Measurements from ENCODE around the gene OR2V2.
"Not testable (repeated sequence)": the region's sequence is repeated elsewhere in the genome, so short reads cannot be mapped to it uniquely, and the experiment has no call there.

OR2V2 gene, protein sequence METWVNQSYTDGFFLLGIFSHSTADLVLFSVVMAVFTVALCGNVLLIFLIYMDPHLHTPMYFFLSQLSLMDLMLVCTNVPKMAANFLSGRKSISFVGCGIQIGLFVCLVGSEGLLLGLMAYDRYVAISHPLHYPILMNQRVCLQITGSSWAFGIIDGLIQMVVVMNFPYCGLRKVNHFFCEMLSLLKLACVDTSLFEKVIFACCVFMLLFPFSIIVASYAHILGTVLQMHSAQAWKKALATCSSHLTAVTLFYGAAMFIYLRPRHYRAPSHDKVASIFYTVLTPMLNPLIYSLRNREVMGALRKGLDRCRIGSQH

GRCh38 chr5:181146927-181147636 is at the start of gene OR2V2:
TSS of gene OR2V2 (plus strand) at chr5:181147586. CDS start at chr5:181154943, 7,357 bp downstream.
- not testable (repeated sequence) for H3K4me3 ChIP-seq (replicated peaks in 1 of 2; ENCODE audit: low read depth in 2 of 2, low read length in 2 of 2); DNase-seq (ENCODE audit: low read depth in 2 of 2)

GRCh38 chr5:181097759-181098491 is 49.5 kb upstream of the OR2V2 start:
- DNase-seq (ENCODE audit: low read depth in 2 of 2); H3K4me3 ChIP-seq (replicated peaks in 1 of 2; ENCODE audit: low read depth in 2 of 2, low read length in 2 of 2): not testable (repeated sequence)

- TF ChIP-seq CTCF (IDR thresholded peaks at IDR 0.05; ENCODE audit: low read depth, low read length), result no peak
- no peak overlapping the region for H3K4me3 ChIP-seq (replicated peaks in 1 of 2; ENCODE audit: low read depth in 2 of 2, low read length in 2 of 2)
- no peak for DNase-seq (ENCODE audit: low read depth in 2 of 2)
These were observed 48.4 kb upstream of the OR2V2 start for GRCh38 chr5:181098762-181099601.

DNA sequence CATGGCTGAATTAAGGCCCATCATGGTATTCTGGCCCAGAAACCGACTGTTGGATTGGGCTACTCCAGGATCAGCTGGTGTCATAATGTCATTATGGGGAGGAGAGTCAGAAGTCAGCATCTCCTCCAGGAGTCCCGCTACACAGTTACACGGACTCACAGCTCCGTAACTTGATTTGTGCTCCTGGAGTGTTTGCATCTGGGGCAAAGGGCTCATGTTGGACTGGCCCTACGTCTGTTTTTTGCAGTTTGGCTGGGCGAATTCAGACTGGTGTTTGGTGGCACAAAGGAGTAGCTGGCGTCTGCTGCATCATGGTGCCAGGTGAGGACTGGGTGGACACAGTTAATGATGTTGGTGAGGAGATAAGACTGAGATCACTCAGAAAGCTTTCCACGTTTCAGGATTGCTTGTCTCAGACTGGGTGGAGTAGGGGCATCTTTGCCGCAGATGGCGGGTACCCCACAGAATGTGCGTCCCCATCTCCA is 47.7 kb upstream of the OR2V2 start:
- DNase-seq (ENCODE audit: low read depth in 2 of 2), result no peak
- H3K4me3 ChIP-seq (replicated peaks in 1 of 2; ENCODE audit: low read depth in 2 of 2, low read length in 2 of 2), result no peak overlapping the region
- no peak for TF ChIP-seq CTCF (IDR thresholded peaks at IDR 0.05; ENCODE audit: low read depth, low read length)

GRCh38 chr5:181100121-181100875 is 47.1 kb upstream of the OR2V2 start:
- no peak for TF ChIP-seq CTCF (IDR thresholded peaks at IDR 0.05; ENCODE audit: low read depth, low read length)
- H3K4me3 ChIP-seq (replicated peaks in 1 of 2; ENCODE audit: low read depth in 2 of 2, low read length in 2 of 2), result no peak overlapping the region
- no peak for DNase-seq (ENCODE audit: low read depth in 2 of 2)

DNA sequence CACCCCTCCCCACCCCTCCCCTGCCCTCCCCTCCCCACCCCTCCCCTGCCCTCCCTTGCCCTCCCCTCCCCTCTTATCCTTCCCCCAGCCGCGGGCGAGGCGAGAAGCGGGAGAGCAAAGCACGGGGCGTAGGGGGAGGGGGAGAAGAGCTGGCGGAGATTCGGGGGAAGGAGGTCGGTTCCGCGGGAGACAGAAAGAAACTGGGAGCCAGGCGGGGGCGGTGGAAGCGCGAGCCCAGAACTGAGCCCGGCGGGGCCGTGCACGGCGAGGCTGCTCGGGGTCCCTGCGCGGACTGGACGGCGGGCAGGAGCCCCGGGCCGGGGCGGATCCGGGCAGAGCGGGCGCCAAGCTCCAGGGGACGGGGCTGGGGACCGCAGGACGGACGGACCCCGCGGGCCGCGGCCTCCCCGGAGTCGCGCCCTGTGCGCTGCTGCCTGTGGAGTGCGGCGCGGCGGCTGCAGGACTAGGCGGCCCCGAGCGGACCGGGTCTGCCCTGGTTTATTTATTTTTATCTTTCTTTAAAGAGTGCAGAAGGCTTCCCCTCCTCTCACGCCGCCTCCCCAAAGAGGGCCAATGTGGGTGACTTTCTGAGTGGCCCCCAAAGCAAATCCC is 46.2 kb upstream of the OR2V2 start:
- H3K4me3 ChIP-seq (replicated peaks in 1 of 2; ENCODE audit: low read depth in 2 of 2, low read length in 2 of 2), result peak overlapping the region in 1 of 2 donors; percentile 32

DNA sequence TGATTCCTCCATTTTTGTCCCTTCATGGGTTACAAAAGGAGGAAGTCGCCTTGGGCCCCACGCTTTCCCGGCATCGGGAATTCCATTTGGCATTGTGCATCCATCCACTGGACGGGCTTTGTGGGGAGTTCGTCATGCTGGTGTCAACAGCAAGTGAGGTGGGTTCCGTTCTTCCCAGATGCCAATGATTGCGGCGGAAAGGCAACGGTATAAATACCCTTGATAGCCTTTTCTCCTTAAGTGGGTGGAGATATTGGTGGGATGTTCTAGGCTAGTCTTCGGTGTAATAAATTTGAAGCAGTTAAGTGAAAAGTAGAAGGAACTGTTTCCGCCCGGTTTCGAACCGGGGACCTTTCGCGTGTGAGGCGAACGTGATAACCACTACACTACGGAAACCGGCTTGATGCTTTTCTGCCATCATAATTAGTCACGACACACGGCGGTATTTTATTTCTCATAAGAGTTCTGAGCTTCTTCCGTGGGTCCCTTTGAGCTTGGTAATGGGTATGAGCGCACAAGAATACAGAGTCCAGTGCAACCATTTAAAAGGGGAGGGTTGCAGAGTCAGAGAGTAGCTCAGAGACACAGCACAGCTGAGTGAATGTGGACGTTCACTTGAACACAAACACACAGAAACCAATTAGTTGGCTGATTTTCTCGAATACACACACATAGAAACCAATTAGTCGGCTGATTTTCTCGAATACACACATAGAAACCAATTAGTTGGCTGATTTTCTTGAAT is 45.3 kb upstream of the OR2V2 start:
- not testable (repeated sequence) for DNase-seq (ENCODE audit: low read depth in 2 of 2); H3K4me3 ChIP-seq (replicated peaks in 1 of 2; ENCODE audit: low read depth in 2 of 2, low read length in 2 of 2)

More for the DNA sequence above, 46.2 kb upstream of the OR2V2 start:
- DNase-seq (ENCODE audit: low read depth in 2 of 2), result not testable (repeated sequence)

- not testable (repeated sequence) for DNase-seq (ENCODE audit: low read depth in 2 of 2); H3K4me3 ChIP-seq (replicated peaks in 1 of 2; ENCODE audit: low read depth in 2 of 2, low read length in 2 of 2)
These were observed 43.2 kb upstream of the OR2V2 start for GRCh38 chr5:181104259-181104568.

GRCh38 chr5:181104606-181105390 is 42.6 kb upstream of the OR2V2 start:
- H3K4me3 ChIP-seq (replicated peaks in 1 of 2; ENCODE audit: low read depth in 2 of 2, low read length in 2 of 2); DNase-seq (ENCODE audit: low read depth in 2 of 2): not testable (repeated sequence)
